Measurements from ENCODE around the gene LMX1B. TPM values are rescaled to one million over a fixed set of nuclear protein-coding genes. Genes with fewer than 3 reads are reported as not detected.

LMX1B gene
- total and polyA plus RNA-seq, 2 of the 4 experiments (the other 2 are of a cell fraction), result not detected

- in situ Hi-C loops (cut with MboI; ENCODE audit: low sequenced_read_pairs), result loop anchor here (5.0 kb wide), 1 partner anchor 172 kb away; no protein-coding TSS in a partner anchor
These were observed 3.9 kb upstream of the LMX1B start for GRCh38 chr9:126609711-126610388.

More at GRCh38 chr9:126609711-126610388, 3.9 kb upstream of the LMX1B start:
- no peak overlapping the region for H2BK120ac ChIP-seq (ENCODE audit: low read depth, low read length)
- H2BK15ac ChIP-seq (ENCODE audit: low read depth, low read length), result no peak overlapping the region
- H2AK5ac ChIP-seq (ENCODE audit: low read depth, low read length), result no peak overlapping the region
- H2AFZ ChIP-seq (replicated peaks; ENCODE audit: low read length, poor library complexity), result peak overlapping the region; percentile 3
- peaks cover 5% of the 10 kb centered on the region; the same call in 1 of the 2 replicates for H4K20me1 ChIP-seq (ENCODE audit: insufficient read depth, low read length)
- no peak overlapping the region for H3K23ac ChIP-seq (ENCODE audit: low read depth, low read length)
- no peaks in the 10 kb centered on the region for H3K4me1 ChIP-seq (ENCODE audit: control insufficient read depth, insufficient read depth, low read length)
- CTCF ChIA-PET, result no interaction called here
- POLR2A ChIA-PET (ENCODE audit: unreplicated experiment), result no interaction called here
- H4K8ac ChIP-seq (ENCODE audit: low read depth in 2 of 2, low read length in 2 of 2), result no peak overlapping the region
- no TSS peak for BruUV-seq (replicated peaks)
- H3K36me3 ChIP-seq (ENCODE audit: control insufficient read depth, insufficient read depth, low read length), result no peaks in the 10 kb centered on the region
- no peak overlapping the region for H4K5ac ChIP-seq (ENCODE audit: low read depth, low read length)
- H3K9me3 ChIP-seq (ENCODE audit: control insufficient read depth, insufficient read depth, low read length), result no peaks in the 10 kb centered on the region; the same call in 1 of the 2 replicates
- H3K79me1 ChIP-seq (ENCODE audit: low read depth in 1 of 2, low read length in 2 of 2), result no peaks in the 10 kb centered on the region
- WGBS, 2 experiments (ENCODE audit: extremely low coverage in 2 of 2, insufficient read length in 1 of 2), result 12% methylated on average over 14 of the region's 23 CpGs; no CpG with 5 or more reads in 1 of the 2 experiments
- no peaks in the 10 kb centered on the region for H3K9me1 ChIP-seq (ENCODE audit: insufficient read depth, low read length)
- no peak overlapping the region for H4K91ac ChIP-seq (ENCODE audit: insufficient read depth, low read depth, low read length)
- no peak overlapping the region for H3K4me3 ChIP-seq (ENCODE audit: insufficient read depth, low read depth, low read length)
- no peak overlapping the region for H3K14ac ChIP-seq (replicated peaks; ENCODE audit: low read depth, low read length)
- H3K18ac ChIP-seq (ENCODE audit: low read depth, low read length), result no peak overlapping the region
- H2BK20ac ChIP-seq (ENCODE audit: low read depth, low read length), result no peak overlapping the region
- dilution Hi-C loops (cut with HindIII; ENCODE audit: low sequenced_read_pairs, unreplicated experiment), result no loop called here
- H2BK5ac ChIP-seq (ENCODE audit: low read depth, low read length, poor library complexity, severe bottlenecking), result no peak overlapping the region
- intact Hi-C loops (cut with micrococcal nuclease), result no loop called here
- no peak for DNase-seq
- H3K4ac ChIP-seq (ENCODE audit: low read depth, low read length), result no peak overlapping the region
- no peak overlapping the region for H3K9ac ChIP-seq (ENCODE audit: low read depth, low read length)
- no peak for ATAC-seq (ENCODE audit: low read depth)
- no peak overlapping the region for H3K4me2 ChIP-seq (ENCODE audit: low read depth, low read length)
- TF ChIP-seq SMC3 (IDR thresholded peaks at IDR 0.05; ENCODE audit: low read depth, low read length) (no peak), CEBPB (IDR thresholded peaks at IDR 0.05; ENCODE audit: low read depth, low read length) (no peak), USF2 (IDR thresholded peaks at IDR 0.05; ENCODE audit: low read depth, low read length) (no peak), MAFK (IDR thresholded peaks at IDR 0.05; ENCODE audit: low read depth, low read length) (no peak), NFE2L2 (IDR thresholded peaks at IDR 0.05; ENCODE audit: low read depth, low read length) (no peak), BHLHE40 (IDR thresholded peaks at IDR 0.05; ENCODE audit: low read depth, low read length) (no peak), MXI1 (IDR thresholded peaks at IDR 0.05; ENCODE audit: borderline replicate concordance, low read depth, low read length) (no peak)
- H3K56ac ChIP-seq (ENCODE audit: extremely low read depth, insufficient read depth, low read length), result no peak overlapping the region
- peaks cover 84% of the 10 kb centered on the region for H3K27me3 ChIP-seq (ENCODE audit: control insufficient read depth, insufficient read depth, low read length)
- H2AK9ac ChIP-seq (replicated peaks; ENCODE audit: low read depth, low read length, poor library complexity), result no peak overlapping the region
- no peak overlapping the region for H3K27ac ChIP-seq (ENCODE audit: insufficient read depth, low read length)

Measured in IMR-90 (cell line).